Neural progenitor cell (in vitro differentiated cells): Measurements from ENCODE around the gene FAM193A.

Experiments
- EZH2 ChIP-seq: fragments of 200-600 bp; sonication (generic); IDR thresholded peaks from 2 replicates; pipeline ENCODE4 v1.6.1; 2017; ENCODE audit warnings: antibody characterized with exemption, mild to moderate bottlenecking, moderate library complexity
- EZH2phosphoT487 ChIP-seq: fragments of 200-600 bp; sonication (generic); IDR thresholded peaks from 2 replicates; pipeline ENCODE4 v1.6.1; 2017; ENCODE audit warnings: antibody characterized with exemption
- TF ChIP-seq, protein P1 (sequence below): fragments of 200-600 bp; sonication (generic); IDR thresholded peaks from 2 replicates; pipeline ENCODE4 v1.5.1; 2017; ENCODE audit warnings: antibody characterized with exemption, mild to moderate bottlenecking

- TF ChIP-seq, protein P1, sequence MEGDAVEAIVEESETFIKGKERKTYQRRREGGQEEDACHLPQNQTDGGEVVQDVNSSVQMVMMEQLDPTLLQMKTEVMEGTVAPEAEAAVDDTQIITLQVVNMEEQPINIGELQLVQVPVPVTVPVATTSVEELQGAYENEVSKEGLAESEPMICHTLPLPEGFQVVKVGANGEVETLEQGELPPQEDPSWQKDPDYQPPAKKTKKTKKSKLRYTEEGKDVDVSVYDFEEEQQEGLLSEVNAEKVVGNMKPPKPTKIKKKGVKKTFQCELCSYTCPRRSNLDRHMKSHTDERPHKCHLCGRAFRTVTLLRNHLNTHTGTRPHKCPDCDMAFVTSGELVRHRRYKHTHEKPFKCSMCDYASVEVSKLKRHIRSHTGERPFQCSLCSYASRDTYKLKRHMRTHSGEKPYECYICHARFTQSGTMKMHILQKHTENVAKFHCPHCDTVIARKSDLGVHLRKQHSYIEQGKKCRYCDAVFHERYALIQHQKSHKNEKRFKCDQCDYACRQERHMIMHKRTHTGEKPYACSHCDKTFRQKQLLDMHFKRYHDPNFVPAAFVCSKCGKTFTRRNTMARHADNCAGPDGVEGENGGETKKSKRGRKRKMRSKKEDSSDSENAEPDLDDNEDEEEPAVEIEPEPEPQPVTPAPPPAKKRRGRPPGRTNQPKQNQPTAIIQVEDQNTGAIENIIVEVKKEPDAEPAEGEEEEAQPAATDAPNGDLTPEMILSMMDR, result no peak
- TF ChIP-seq EZH2, result no peak
- no peak for TF ChIP-seq EZH2phosphoT487
These were observed 165.9 kb downstream of the FAM193A start for GRCh38 chr4:2702361-2702760.
